HepG2 (cell line): ENCODE measurements around the gene PDCD5. TPM values are rescaled to one million over a fixed set of nuclear protein-coding genes. Genes with fewer than 3 reads are reported as not detected.
A peak's percentile ranks its signal among the peaks of the same experiment; 100 is the strongest.

Source experiments
- CSRNP1 ChIP-seq: sonication (generic); formaldehyde crosslinking; IDR thresholded peaks from 2 replicates; pipeline ENCODE4 v1.8.1; 2023; ENCODE audit warnings: mild to moderate bottlenecking, missing genetic modification reagents
- DRAP1 ChIP-seq: IDR thresholded peaks from 2 replicates; pipeline ENCODE4 v1.6.1; 2016; ENCODE audit warnings: missing genetic modification reagents, missing compliant biosample characterization
- ETV5 ChIP-seq: IDR thresholded peaks from 2 replicates; pipeline ENCODE4 v1.6.1; 2018; ENCODE audit warnings: missing biosample characterization, missing genetic modification reagents, inconsistent platforms, borderline replicate concordance
- GABPA ChIP-seq, 2 experiments: IDR thresholded peaks; 2 replicates each; pipeline ENCODE4 v1.6.1; 2011 to 2016; ENCODE audit warnings: low read depth in 2 of 2, low read length in 1 of 2, missing biosample characterization in 1 of 2, missing genetic modification characterization in 1 of 2
- HNF4A ChIP-seq: sonication (generic); formaldehyde crosslinking; IDR thresholded peaks from 2 replicates; pipeline ENCODE4 v1.4.0; 2020; ENCODE audit warnings: missing genetic modification reagents
- HOXA5 ChIP-seq: sonication (generic); formaldehyde crosslinking; IDR thresholded peaks from 2 replicates; pipeline ENCODE4 v1.4.0; 2020; ENCODE audit warnings: missing genetic modification reagents
- IRX3 ChIP-seq: sonication (generic); formaldehyde crosslinking; IDR thresholded peaks from 2 replicates; pipeline ENCODE4 v1.8.1; 2023; ENCODE audit warnings: mild to moderate bottlenecking, low read depth, missing genetic modification reagents, borderline replicate concordance
- KDM4B ChIP-seq: sonication (generic); formaldehyde crosslinking; IDR thresholded peaks from 2 replicates; pipeline ENCODE4 v1.4.0; 2020; ENCODE audit warnings: missing genetic modification reagents
- NCOA1 ChIP-seq: sonication (generic); formaldehyde crosslinking; IDR thresholded peaks from 2 replicates; pipeline ENCODE4 v1.9.0; 2021; ENCODE audit warnings: missing genetic modification reagents
- REXO4 ChIP-seq: sonication (generic); formaldehyde crosslinking; IDR thresholded peaks from 2 replicates; pipeline ENCODE4 v1.8.0; 2022; ENCODE audit warnings: missing genetic modification reagents, mild to moderate bottlenecking, borderline replicate concordance
- RXRB ChIP-seq: IDR thresholded peaks from 2 replicates; pipeline ENCODE4 v1.6.1; 2016; ENCODE audit warnings: borderline replicate concordance, missing genetic modification reagents, missing compliant biosample characterization
- SNAPC2 ChIP-seq: sonication (generic); formaldehyde crosslinking; IDR thresholded peaks from 2 replicates; pipeline ENCODE4 v1.8.1; 2022; ENCODE audit warnings: mild to moderate bottlenecking, missing genetic modification reagents
- SOX13 ChIP-seq, 3 experiments: fragments of 450-650 bp in 1 of 3; sonication (generic) in 1 of 3; formaldehyde crosslinking in 1 of 3; IDR thresholded peaks in 2 of 3; conservative IDR thresholded peaks in 1 of 3; 2 replicates each; pipeline versions ENCODE4 v1.5.0 to v1.6.1; 2016 to 2020; ENCODE audit warnings: antibody characterized with exemption in 1 of 3, mild to moderate bottlenecking in 1 of 3, missing compliant biosample characterization in 1 of 3, missing genetic modification reagents in 1 of 3, moderate library complexity in 1 of 3
- SOX6 ChIP-seq, 2 experiments: fragments of 450-650 bp in 1 of 2; sonication (generic) in 1 of 2; formaldehyde crosslinking in 1 of 2; IDR thresholded peaks; 2 replicates each; pipeline versions ENCODE4 v1.4.0 to v1.6.1; 2017 to 2020; ENCODE audit warnings: antibody characterized with exemption in 1 of 2, mild to moderate bottlenecking in 1 of 2, missing genetic modification reagents in 1 of 2
- SP4 ChIP-seq: sonication (generic); formaldehyde crosslinking; IDR thresholded peaks from 2 replicates; pipeline ENCODE4 v1.8.1; 2023; ENCODE audit warnings: mild to moderate bottlenecking, missing genetic modification reagents
- THYN1 ChIP-seq: sonication (generic); formaldehyde crosslinking; IDR thresholded peaks from 2 replicates; pipeline ENCODE4 v1.8.1; 2023; ENCODE audit warnings: low read depth, mild to moderate bottlenecking, moderate library complexity, missing genetic modification reagents, borderline replicate concordance
- U2AF1 ChIP-seq: fragments of 200-400 bp; formaldehyde crosslinking; optimal IDR thresholded peaks from 2 replicates; pipeline ENCODE3; 2017; ENCODE audit warnings: mild to moderate bottlenecking, low read depth, low read length
- ZBTB49 ChIP-seq: sonication (generic); formaldehyde crosslinking; IDR thresholded peaks from 2 replicates; pipeline ENCODE4 v1.4.0; 2020; ENCODE audit warnings: missing genetic modification reagents, borderline replicate concordance
- ZFP36L1 ChIP-seq: sonication (generic); formaldehyde crosslinking; IDR thresholded peaks from 2 replicates; pipeline ENCODE4 v1.8.0; 2022; ENCODE audit warnings: mild to moderate bottlenecking, missing genetic modification reagents, moderate library complexity
- ZNF281 ChIP-seq: sonication (generic); formaldehyde crosslinking; IDR thresholded peaks from 2 replicates; pipeline ENCODE4 v1.4.0; 2020; ENCODE audit warnings: missing genetic modification reagents, borderline replicate concordance
- ZSCAN25 ChIP-seq: sonication (generic); formaldehyde crosslinking; IDR thresholded peaks from 2 replicates; pipeline ENCODE4 v1.8.0; 2022; ENCODE audit warnings: mild to moderate bottlenecking, missing genetic modification reagents
- polyA plus RNA-seq, 8 experiments: library from polyadenylated mRNA; depleted of rRNA in 3 of 8; stranded (reverse) in 7 of 8; unstranded in 1 of 8; fragments of >200 nt; fragmentation: Illumina TruSeq in 4 of 8; extraction: Trizol in 4 of 8; gene quantifications; 2 replicates each; pipeline versions ENCODE4 v1.2.1 to v1.2.3, GENCODE V29; 2011 to 2016; ENCODE audit warnings: low read depth in 4 of 8, missing spikeins in 1 of 8, mixed read lengths in 1 of 8; ENCODE audit not compliant: insufficient read depth in 1 of 8
- total RNA-seq, 5 experiments: library from RNA; depleted of rRNA; stranded (reverse); fragments of >200 nt; fragmentation: Illumina TruSeq; extraction: Trizol; gene quantifications; 2 replicates each; pipeline ENCODE4 v1.2.3, GENCODE V29; 2016; ENCODE audit warnings: low read depth in 1 of 5

The PDCD5 gene
- total and polyA plus RNA-seq, 2 of the 13 experiments (the other 11 are each of a cell fraction or from before 2014, with no cell fraction given) = 56.3 to 332 TPM

- no peak for TF ChIP-seq DRAP1 (CRISPR knock-in tag)
- TF ChIP-seq REXO4 (CRISPR knock-in tag) = no peak
- TF ChIP-seq ZSCAN25 (CRISPR knock-in tag) = 0 out of 2 replicates have a peak, but pooled peaks have one; percentile 24
- 0 out of 2 replicates have a peak, but pooled peaks have one; percentile 46 for TF ChIP-seq CSRNP1 (CRISPR knock-in tag)
- peak; percentile 17; the same call in 1 of the 2 replicates for TF ChIP-seq ETV5 (CRISPR knock-in tag)
- no peak for TF ChIP-seq GABPA (IDR thresholded peaks at IDR 0.05; ENCODE audit: low read depth, low read length)
- TF ChIP-seq GABPA (CRISPR knock-in tag; IDR thresholded peaks at IDR 0.05; ENCODE audit: low read depth) = peak; percentile 63; the same call in 1 of the 2 replicates
- TF ChIP-seq SOX13 (IDR thresholded peaks at IDR 0.05) = no peak
- peak in 1 of 2 experiments; percentile 78; a peak in 2 of 4 replicates for TF ChIP-seq SOX13 (CRISPR knock-in tag; conservative IDR thresholded peaks at IDR 0.05 in 1 of 2, IDR thresholded peaks at IDR 0.05 in 1 of 2)
- peak; percentile 65; the same call in 1 of the 2 replicates for TF ChIP-seq RXRB (CRISPR knock-in tag)
- no peak for TF ChIP-seq ZBTB49 (CRISPR knock-in tag)
- TF ChIP-seq HOXA5 = no peak
- TF ChIP-seq HNF4A (CRISPR knock-in tag) = peak; percentile 47; the same call in 1 of the 2 replicates
- peak; percentile 73 for TF ChIP-seq ZFP36L1 (CRISPR knock-in tag)
- no peak for TF ChIP-seq ZNF281
- TF ChIP-seq IRX3 (CRISPR knock-in tag) = no peak
- TF ChIP-seq U2AF1 = no peak
- no peak for TF ChIP-seq THYN1 (CRISPR knock-in tag)
- TF ChIP-seq SP4 (CRISPR knock-in tag) = no peak
- TF ChIP-seq NCOA1 (CRISPR knock-in tag) = no peak
- no peak for TF ChIP-seq KDM4B (CRISPR knock-in tag)
- no peak for TF ChIP-seq SOX6 (IDR thresholded peaks at IDR 0.05)
- peak; percentile 95 for TF ChIP-seq SOX6 (CRISPR knock-in tag; IDR thresholded peaks at IDR 0.05)
- TF ChIP-seq SNAPC2 (CRISPR knock-in tag) = peak; percentile 71; the same call in 1 of the 2 replicates
Measured at GRCh38 chr19:32539240-32539916, 41.6 kb upstream of the PDCD5 start (continued).
